Stimulated activated CD4-positive, alpha-beta T cell treated with anti-CD3 and anti-CD28 coated beads, Interleukin-15, amount 100 ng/mL, for 1 hour (primary cell): ENCODE results near the gene SRPK2.
"Not testable (repeated sequence)": the region's sequence is repeated elsewhere in the genome, so short reads cannot be mapped to it uniquely, and the experiment has no call there.

Source experiments
- DNase-seq, 2 donors: peaks; one replicate each; pipeline ENCODE4 v3.0.0-alpha.2; 2020; ENCODE audit warnings: low read depth in 1 of 2, low spot score in 1 of 2

SRPK2 gene

DNA sequence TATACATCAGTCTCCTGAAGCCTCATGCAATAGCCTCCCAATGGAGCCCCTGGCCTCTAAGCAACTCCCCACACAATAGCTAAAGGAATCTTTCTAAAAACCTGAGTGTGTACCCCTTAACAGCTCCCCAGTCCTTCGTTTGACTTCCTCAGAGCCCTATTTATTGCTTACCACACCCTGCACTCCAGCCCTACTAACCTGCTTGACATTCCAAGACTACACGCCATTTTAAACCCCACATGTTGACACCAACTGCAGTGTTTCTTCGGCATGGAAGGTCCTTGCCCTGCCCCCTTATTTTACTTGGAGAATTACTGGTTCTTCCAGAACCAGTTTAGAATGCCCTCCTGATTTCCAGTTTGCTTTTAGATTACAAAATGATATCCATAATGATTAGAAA, 10.8 kb downstream of the SRPK2 start:
- DNase-seq, result no peak

DNA sequence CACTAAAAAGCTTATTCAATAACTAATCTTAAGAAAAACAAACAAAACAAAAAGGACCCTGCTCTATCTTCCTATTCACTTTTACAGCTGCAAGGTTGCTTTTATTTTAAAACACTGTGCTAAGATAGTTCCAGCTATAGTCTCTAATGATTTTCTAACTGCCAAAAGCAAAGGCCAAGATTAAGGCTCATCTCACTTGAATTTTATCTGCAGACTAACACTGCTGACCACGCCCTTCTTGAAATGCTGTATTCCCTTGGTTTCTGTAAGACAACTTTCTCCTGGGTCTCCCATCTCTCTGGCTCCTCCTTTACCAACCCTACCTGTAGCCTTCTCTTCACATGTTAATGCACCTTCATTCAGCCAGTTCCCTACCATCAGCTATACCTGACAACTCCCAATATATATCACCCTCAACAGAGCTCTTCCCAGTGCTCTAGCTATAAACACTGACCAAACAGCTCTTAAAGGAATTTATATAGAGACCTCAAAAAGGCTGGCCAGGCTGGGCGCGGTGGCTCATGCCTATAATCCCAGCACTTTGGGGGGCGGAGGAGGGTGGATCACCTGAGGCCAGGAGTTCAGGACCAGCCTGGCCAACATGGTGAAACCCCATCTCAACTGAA, 11.7 kb downstream of the SRPK2 start:
- no peak for DNase-seq

DNA sequence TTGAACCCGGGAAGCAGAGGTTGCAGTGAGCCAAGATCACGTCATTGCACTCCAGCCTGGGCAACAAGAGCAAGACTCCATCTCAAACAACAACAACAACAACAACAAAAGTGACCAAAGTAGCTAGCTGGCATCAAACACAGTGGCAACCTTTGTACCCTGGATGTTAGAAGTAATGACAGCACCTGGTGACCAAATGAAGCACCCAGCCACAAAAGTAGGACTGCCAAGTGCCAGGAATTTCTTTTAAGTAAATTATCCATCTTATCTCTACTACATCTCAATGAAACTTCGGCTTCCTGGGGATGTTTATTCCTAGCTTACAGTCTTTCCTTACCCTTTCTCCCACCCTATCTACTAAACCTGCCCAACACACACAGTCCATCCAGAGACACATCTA, 18.8 kb downstream of the SRPK2 start:
- no peak for DNase-seq

DNA sequence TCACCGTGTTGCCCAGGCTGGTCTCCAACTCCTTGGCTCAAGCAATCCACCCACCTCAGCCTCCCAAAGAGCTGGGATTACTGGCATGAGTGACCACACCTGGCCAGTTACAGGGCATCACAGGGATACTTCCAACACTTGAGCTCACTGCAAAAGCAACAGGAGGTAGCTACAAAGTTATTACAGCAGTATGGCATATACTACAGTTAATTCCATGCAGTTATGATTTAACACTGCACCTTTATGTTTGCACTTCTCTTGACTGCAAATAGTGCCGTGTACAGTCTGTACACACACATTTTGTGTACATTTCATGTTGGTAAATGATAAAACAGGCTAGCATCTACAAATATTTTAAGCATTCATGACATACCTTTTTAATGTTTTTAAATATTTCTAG, 21.3 kb downstream of the SRPK2 start:
- DNase-seq, result no peak

DNA sequence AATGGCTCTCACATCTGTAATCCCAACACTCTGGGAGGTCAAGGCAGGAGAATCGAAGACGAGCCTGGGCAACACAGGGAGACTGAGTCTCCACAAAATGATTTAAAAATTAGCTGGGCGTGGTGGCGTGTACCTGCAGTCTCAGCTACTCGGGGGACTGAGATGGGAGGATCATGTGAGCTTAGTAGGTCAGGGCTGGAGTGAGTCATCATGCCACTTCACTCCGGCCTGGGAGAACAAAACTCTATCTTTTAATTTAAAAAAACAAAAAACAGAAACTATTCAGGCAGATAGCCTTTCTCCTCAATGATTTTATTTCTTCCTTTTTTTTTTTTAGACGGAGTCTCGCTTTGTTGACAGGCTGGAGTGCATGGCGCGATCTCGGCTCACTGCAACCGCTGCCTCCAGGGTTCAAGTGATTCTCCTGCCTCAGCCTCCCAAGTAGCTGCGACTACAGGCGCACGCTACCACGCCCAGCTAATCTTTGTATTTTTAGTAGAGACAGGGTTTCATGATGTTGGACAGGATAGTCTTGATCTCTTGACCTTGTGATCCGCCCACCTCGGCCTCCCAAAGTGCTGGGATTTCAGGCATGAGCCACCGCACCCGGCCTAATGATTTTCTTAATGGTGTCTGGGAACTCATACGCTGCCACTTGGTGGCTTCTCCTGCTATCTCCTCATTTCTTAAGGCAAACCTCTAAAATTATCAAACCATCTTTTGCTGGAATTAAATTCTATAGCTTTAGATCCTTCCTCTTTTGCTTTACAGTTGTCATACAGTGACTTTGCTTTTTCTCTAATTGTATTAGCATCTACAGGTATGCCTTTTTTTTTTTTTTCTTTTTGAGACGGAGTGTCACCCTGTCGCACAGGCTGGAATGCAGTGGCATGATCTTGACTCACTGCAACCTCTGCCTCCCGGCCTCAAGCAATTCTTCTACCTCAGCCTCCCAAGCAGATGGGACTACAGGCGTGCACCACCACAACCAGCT, 22.9 kb downstream of the SRPK2 start:
- DNase-seq, result no peak

DNA sequence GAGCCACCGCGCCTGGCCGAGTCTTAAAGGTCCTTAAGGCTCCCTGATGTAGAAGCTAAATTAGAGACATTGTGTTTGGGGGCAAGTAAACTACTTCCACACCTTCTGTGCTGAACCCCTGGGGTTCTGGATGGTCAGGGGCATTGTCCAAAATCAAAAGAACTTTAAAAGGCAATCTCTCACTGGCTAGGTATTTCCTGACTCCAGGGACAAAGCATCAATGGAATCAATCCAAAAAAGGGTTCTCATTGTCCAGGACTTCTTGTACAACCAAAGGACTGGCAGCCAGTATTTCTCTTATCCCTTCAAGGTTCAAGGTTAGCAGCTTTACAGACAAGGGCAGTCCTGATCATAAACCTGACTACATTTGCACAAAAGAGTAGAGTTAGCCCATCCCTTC, 24.0 kb downstream of the SRPK2 start:
- no peak for DNase-seq

DNA sequence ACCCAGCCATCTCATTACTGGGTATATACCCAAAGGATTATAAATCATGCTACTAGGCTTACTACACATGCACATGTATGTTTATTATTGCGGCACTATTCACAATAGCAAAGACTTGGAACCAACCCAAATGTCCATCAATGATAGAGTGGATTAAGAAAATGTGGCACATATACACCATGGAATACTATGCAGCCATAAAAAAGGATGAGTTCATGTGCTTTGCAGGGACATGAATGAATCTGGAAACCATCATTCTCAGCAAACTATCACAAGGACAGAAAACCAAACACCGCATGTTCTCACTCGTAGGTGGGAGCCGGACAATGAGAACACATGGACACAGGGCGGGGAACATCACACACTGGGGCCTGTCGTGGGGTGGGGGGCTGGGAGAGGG, 25.1 kb downstream of the SRPK2 start:
- DNase-seq, result not testable (repeated sequence)

DNA sequence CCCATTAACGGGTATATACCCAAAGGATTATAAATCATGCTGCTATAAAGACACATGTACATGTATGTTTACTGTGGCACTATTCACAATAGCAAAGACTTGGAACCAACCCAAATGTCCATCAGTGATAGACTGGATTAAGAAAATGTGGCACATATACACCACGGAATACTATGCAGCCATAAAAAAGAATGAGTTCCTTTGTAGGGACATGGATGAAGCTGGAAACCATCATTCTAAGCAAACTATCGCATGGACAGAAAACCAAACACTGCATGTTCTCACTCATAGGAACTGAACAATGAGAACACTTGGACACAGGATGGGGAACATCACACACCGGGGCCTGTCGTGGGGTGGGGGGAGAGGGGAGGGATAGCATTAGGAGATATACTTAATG, 26.0 kb downstream of the SRPK2 start:
- not testable (repeated sequence) for DNase-seq

DNA sequence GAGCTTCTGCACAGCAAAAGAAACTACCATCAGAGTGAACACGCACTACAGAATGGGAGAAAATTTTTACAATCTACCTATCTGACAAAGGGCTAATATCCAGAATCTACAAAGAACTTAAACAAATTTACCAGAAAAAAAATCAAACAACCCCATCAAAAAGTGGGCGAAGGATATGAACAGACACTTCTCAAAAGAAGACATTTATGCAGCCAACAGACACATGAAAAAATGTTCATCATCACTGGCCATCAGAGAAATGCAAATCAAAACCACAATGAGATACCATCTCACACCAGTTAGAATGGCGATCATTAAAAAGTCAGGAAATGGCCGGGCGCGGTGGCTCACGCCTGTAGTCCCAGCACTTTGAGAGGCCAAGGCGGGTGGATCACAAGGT, 26.7 kb downstream of the SRPK2 start:
- DNase-seq, result not testable (repeated sequence)

DNA sequence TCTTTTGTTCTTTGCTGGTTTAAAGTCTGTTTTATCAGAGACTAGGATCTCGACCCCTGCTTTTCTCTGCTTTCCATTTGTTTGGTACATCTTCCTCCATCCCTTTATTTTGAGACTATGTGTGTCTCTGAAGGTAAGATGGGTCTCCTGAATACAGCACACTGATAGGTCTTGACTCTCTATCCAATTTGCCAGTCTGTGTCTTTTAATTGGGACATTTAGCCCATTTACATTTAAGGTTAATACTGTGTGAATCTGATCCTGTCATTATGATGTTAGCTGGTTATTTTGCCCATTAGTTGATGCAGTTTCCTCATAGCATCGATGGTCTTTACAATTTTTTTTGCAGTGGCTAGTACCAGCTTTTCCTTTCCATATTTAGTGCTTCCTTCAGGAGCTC, 28.6 kb downstream of the SRPK2 start:
- DNase-seq, result not testable (repeated sequence)

DNA sequence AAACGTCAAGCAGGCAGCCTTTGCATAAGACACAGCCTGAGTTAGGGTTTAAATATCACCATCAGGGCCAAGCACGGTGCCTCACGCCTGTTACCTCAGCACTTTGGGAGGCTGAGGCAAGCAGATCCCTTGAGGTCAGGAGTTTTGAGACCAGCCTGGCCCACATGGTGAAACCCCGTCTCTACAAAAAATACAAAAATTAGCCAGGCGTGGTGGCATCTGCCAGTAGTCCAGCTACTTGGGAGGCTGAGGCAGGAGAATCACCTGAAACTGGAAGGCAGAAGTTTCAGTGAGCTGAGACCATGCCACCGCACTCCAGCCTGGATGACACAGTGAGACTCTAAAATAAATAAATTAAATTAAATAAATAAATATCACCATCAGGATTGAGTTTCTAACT, 33.0 kb downstream of the SRPK2 start:
- DNase-seq, result no peak

DNA sequence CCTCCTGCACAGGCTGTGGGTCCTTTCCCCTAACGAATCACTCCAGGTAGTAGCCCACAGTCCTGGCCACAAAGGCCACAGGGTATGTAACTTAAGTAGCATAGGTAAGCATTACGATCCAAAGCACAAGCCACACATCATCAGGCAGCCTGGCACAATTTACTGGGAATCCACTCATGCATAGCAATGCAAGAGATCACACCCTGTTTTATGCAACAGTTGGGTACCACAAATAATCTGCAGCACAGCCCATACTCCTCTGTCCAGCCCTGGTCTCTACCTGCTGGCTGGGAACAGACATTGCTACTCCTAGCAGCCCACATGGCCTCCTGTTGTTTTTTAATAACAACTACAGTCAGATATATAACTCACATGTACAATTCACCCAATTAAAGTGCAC, 34.3 kb downstream of the SRPK2 start:
- DNase-seq, result no peak

DNA sequence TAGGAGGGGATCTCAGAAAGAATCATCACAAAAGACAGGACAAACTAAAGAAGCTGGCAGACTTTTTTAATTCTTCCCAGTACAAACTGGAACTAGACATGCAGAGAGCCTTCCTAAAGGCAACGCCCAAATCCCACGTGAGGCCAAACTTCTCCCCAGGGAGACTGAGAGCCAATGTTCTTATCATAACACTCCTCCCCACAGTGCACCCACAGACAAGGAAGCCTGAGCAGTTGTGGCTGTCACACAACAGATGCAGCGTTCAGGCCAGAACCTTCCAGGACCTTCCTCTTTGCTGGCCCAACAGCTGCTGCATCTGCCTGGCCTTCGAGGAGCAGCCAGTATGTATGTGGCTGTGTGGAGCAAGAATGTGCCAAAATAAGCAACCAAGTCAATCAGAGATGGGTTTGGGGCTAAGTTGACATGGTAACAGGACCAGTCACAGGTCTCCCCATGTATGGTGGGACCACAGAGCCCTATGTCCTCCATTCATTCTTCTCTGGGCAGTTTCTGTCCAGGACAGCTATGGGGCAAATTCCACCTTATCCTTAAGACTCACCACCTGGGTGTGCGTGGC, 34.9 kb downstream of the SRPK2 start:
- no peak for DNase-seq

DNA sequence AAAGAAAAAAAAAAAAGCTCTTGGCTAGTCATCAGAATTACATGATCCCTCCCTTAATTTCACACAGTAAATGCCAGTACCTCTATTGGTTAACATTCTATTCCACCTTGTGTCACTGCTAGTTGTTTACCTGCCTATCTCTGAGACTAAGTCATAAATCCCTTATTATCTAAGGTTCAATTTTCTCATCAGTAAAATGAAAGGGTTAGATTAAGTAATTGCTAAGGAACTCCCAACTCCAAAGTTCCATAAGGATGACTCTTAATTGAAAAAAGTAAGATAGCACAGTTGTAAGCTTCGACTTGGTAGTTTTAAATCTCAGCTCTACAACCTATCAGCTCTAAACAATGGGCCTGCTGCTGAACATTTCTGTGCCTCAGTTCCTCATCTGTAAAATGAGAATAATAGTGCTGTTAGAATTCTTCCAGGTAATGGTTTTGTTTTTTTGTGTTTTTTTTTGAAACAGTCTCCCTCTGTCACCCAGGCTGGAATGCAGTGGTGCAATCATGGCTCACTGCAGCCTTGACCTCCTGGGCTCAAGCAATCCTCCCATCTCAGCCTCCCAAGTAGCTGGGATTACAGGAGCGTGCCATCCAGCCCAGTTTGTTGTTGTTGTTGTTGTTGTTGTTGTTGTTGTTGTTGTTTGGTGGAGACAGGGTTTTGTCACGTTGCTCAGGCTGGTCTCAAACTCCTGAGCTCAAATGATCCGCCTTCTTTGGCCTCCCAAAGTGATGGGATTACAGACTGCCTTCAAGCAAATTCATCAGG, 35.6 kb downstream of the SRPK2 start:
- no peak for DNase-seq

DNA sequence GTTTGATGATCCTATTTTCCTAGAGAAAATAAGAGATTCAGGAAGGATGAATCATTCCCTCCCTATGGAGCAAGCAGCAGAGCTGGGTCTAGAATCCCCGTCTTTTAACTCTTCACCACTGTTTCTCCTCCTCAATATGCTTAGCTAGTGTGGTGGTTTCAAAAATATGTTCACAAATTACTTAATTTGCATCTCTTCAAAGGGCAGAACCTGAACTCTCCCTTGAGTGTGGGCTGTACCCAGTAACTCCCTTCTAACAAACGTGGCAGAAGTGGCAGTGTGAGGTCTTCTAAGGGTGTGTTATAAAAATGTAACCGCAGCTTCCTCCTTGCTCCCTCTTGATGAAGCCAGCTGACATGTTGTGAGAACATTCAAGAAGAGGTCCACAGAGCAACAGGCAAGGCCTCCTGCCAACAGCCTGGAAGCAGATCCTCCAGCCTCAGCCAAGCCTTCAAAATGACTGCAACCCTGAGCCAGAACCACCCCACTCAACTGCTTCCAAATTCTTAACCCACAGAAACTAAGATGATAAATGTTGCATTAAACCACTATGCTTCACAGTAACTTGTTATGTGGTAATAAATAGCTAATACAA, 36.6 kb downstream of the SRPK2 start:
- peak in 1 of 2 donors; percentile 26 for DNase-seq

DNA sequence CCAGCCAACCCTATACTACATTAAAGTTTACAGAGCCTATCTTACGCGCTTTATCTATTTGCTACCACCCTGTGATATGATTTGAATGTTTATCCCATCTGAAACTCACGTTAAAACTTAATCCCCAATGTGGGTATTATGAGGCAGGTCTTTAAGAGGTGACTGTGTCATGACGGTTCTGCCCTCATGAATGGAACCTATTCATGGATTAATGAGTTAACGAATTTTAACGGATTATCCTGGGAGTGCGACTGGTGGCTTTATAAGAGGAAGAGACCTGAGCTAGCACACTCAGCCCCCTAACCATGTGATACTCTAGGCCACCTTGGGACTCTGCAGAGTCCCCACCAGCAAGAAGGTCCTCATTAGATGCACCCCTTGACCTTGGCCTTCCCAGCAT, 37.8 kb downstream of the SRPK2 start:
- no peak for DNase-seq

DNA sequence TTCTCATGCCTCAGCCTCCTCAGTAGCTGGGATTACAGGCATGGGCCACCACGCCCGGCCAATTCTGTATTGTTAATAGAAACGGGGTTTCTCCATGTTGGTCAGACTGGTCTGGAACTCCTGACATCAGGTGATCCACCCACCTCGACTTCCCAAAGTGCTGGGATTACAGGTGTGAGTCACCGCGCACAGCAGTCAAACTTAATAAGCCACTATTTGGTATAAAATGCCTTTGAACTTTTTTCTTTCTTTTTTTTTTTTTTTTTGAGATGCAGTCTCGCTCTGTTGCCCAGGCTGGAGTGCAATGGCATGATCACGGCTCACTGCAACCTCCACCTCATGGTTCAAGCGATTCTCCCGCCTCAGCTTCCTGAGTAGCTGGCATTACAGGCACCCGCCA, 40.5 kb downstream of the SRPK2 start:
- not testable (repeated sequence) for DNase-seq

DNA sequence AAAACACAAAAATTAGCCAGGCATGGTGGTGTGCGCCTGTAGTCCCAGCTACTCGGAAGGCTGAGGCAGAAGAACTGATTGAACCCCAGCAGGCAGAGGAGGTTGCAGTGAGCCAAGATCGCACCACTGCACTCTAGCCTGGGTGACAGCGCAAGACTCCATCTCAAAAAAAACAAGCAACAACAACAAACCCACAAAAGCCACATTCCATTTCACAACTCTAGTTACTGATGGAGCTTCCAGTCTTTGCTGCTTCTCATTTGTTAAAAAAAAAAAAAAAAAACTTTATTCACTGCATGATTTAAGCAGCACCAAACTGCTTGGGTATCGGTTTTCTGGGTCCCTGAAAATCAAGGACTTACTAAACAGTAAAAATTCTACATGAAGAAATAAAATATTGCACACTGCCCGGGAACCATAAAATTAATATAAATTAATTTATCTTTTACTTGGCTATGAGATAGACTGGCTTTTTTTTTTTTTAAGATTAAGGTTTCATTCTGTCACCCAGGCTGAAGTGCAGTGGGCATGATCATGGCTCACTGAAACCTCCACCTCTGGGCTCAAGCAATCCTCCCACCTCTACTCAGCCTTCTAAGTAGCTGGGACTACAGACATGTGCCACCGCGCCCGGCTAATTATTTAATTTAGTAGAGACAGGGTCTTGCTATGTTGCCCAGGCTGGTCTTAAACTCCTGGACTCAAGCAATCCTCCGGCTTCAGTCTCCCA, 42.0 kb downstream of the SRPK2 start:
- DNase-seq, result no peak

DNA sequence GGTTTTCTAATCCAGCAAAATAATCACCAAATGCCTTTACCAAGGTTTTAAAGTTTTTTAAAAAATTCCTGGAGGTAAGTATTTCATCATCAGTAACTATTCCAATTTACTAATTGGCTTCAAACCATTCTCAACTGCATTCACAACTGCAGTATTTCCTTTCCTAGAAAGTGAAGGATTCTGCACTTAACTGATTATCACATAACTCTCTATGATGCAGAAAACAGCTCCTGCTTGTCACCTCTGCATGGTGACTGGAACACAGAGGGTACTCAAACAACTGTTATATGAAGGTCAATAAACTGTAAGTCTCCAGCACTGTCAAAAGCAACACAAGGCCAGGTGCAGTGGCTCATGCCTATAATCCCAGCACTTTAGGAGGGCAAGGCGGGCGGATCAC, 42.6 kb downstream of the SRPK2 start:
- DNase-seq, result no peak

DNA sequence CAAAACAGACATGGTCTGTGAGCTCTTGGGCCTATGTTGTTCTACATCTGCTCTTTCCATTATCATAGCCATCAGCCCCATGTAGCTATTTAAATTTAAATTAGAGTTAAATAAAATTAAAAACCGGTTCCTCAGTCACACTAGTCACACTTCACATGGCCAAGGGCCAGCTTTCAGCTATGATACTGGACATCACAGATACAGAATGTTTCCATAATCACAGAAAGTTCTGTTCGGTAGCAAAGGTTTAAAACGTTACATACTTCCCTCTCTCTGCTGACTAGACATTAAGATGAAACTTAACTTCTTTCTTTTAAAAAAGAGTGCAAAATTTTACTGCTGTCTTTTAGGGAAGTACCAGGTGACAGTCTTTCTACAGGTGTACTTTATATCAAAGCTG, 43.0 kb downstream of the SRPK2 start:
- DNase-seq, result no peak
